HepG2 (cell line): ENCODE data around the gene RPS19BP1. TPM values are rescaled to one million over a fixed set of nuclear protein-coding genes. Genes with fewer than 3 reads are reported as not detected.
A peak's percentile ranks its signal among the peaks of the same experiment; 100 is the strongest.

Experiments
- ARID3A ChIP-seq: IDR thresholded peaks from 2 replicates; pipeline ENCODE4 v1.6.1; 2012; ENCODE audit warnings: low read depth, low read length, improper control_type of control experiment
- CENPX ChIP-seq: sonication (generic); formaldehyde crosslinking; IDR thresholded peaks from 2 replicates; pipeline ENCODE4 v1.9.0; 2021; ENCODE audit warnings: mild to moderate bottlenecking, missing genetic modification reagents, moderate library complexity
- GABPB1 ChIP-seq: IDR thresholded peaks from 2 replicates; pipeline ENCODE4 v1.6.1; 2016; ENCODE audit warnings: mild to moderate bottlenecking, missing genetic modification reagents, moderate library complexity, missing compliant biosample characterization
- MED1 ChIP-seq: sonication (generic); formaldehyde crosslinking; IDR thresholded peaks from 2 replicates; pipeline ENCODE4 v1.4.0; 2020; ENCODE audit warnings: missing genetic modification reagents
- MTA1 ChIP-seq: sonication (generic); formaldehyde crosslinking; IDR thresholded peaks from 2 replicates; pipeline ENCODE4 v1.4.0; 2020; ENCODE audit warnings: missing genetic modification reagents, mild to moderate bottlenecking, borderline replicate concordance
- PREB ChIP-seq: sonication (generic); formaldehyde crosslinking; IDR thresholded peaks from 2 replicates; pipeline ENCODE4 v1.4.0; 2020; ENCODE audit warnings: missing genetic modification reagents
- RBAK ChIP-seq: sonication (generic); formaldehyde crosslinking; IDR thresholded peaks from 2 replicates; pipeline ENCODE4 v1.5.1; 2020; ENCODE audit warnings: mild to moderate bottlenecking, missing genetic modification reagents
- TFAP4 ChIP-seq: sonication (generic); IDR thresholded peaks from 2 replicates; pipeline ENCODE4 v1.6.1; 2016; ENCODE audit warnings: low read depth, borderline replicate concordance
- ZBTB44 ChIP-seq: sonication (generic); formaldehyde crosslinking; IDR thresholded peaks from 2 replicates; pipeline ENCODE4 v1.4.0; 2020; ENCODE audit warnings: missing genetic modification reagents
- ZFP36L2 ChIP-seq: sonication (generic); formaldehyde crosslinking; IDR thresholded peaks from 2 replicates; pipeline ENCODE4 v1.4.0; 2020; ENCODE audit warnings: missing genetic modification reagents
- ZNF276 ChIP-seq: sonication (generic); formaldehyde crosslinking; IDR thresholded peaks from 2 replicates; pipeline ENCODE4 v1.4.0; 2020; ENCODE audit warnings: mild to moderate bottlenecking, low read depth, missing genetic modification reagents
- ZNF331 ChIP-seq: sonication (generic); formaldehyde crosslinking; IDR thresholded peaks from 2 replicates; pipeline ENCODE4 v1.4.0; 2020; ENCODE audit warnings: missing genetic modification reagents
- ZNF547 ChIP-seq: sonication (generic); formaldehyde crosslinking; IDR thresholded peaks from 2 replicates; pipeline ENCODE4 v1.5.1; 2020; ENCODE audit warnings: mild to moderate bottlenecking, missing genetic modification reagents
- ZNF574 ChIP-seq: sonication (generic); formaldehyde crosslinking; IDR thresholded peaks from 2 replicates; pipeline ENCODE4 v1.4.0; 2020; ENCODE audit warnings: missing genetic modification reagents
- polyA plus RNA-seq, 8 experiments: library from polyadenylated mRNA; depleted of rRNA in 3 of 8; stranded (reverse) in 7 of 8; unstranded in 1 of 8; fragments of >200 nt; fragmentation: Illumina TruSeq in 4 of 8; extraction: Trizol in 4 of 8; gene quantifications; 2 replicates each; pipeline versions ENCODE4 v1.2.1 to v1.2.3, GENCODE V29; 2011 to 2016; ENCODE audit warnings: low read depth in 4 of 8, missing spikeins in 1 of 8, mixed read lengths in 1 of 8; ENCODE audit not compliant: insufficient read depth in 1 of 8
- total RNA-seq, 5 experiments: library from RNA; depleted of rRNA; stranded (reverse); fragments of >200 nt; fragmentation: Illumina TruSeq; extraction: Trizol; gene quantifications; 2 replicates each; pipeline ENCODE4 v1.2.3, GENCODE V29; 2016; ENCODE audit warnings: low read depth in 1 of 5

The RPS19BP1 gene
- total and polyA plus RNA-seq, 2 of the 13 experiments (the other 11 are each of a cell fraction or from before 2014, with no cell fraction given): 44.3 to 81.3 TPM

GRCh38 chr22:39528681-39529486 is 3.7 kb downstream of the RPS19BP1 start (continued):
- peak; percentile 93 for TF ChIP-seq ZNF574 (CRISPR knock-in tag)
- TF ChIP-seq ZNF331 (CRISPR knock-in tag): peak; percentile 88
- TF ChIP-seq MED1 (CRISPR knock-in tag): peak; percentile 79
- 0 out of 2 replicates have a peak, but pooled peaks have one; percentile 29 for TF ChIP-seq ZFP36L2 (CRISPR knock-in tag)
- TF ChIP-seq ZNF547: no peak
- peak; percentile 83; the same call in 1 of the 2 replicates for TF ChIP-seq MTA1 (CRISPR knock-in tag)
- TF ChIP-seq RBAK: 0 out of 2 replicates have a peak, but pooled peaks have one; percentile 48
- no peak for TF ChIP-seq CENPX (CRISPR knock-in tag)
- peak; percentile 66; the same call in 1 of the 2 replicates for TF ChIP-seq ARID3A
- no peak; the same call in 1 of the 2 replicates for TF ChIP-seq ZNF276
- TF ChIP-seq ZBTB44 (CRISPR knock-in tag): 0 out of 2 replicates have a peak, but pooled peaks have one; percentile 34
- TF ChIP-seq GABPB1: peak; percentile 90
- TF ChIP-seq TFAP4: peak; percentile 49; the same call in 1 of the 2 replicates
- TF ChIP-seq PREB (CRISPR knock-in tag): no peak
